ENCODE measurements around the gene SMIM36.

Gene SMIM36

GRCh38 chr17:55443904-55444303 is 67.3 kb downstream of the SMIM36 start:
- Histone ChIP-seq H3K4me1 (ENCODE audit: insufficient read depth, low read length, severe bottlenecking) (no peaks in the 10 kb centered on the region), H3K9ac (ENCODE audit: low read length) (no peak overlapping the region), H4K20me1 (ENCODE audit: insufficient read depth, low read length) (no peaks in the 10 kb centered on the region), H3F3A (ENCODE audit: insufficient read depth, low read length) (no peaks in the 10 kb centered on the region), H3K27me3 (ENCODE audit: insufficient read depth, low read length) (no peaks in the 10 kb centered on the region), H3K9me2 (ENCODE audit: low read depth, low read length) (no peaks in the 10 kb centered on the region), H3K9me3 (ENCODE audit: low read length) (no peaks in the 10 kb centered on the region), H3K4me2 (ENCODE audit: low read length) (no peak overlapping the region), H3K36me3 (ENCODE audit: insufficient read depth, low read length) (no peaks in the 10 kb centered on the region), H3K79me2 (ENCODE audit: insufficient read depth, low read length) (no peaks in the 10 kb centered on the region), H2AFZ (ENCODE audit: low read length) (no peak overlapping the region), H3K4me3 (ENCODE audit: low read depth, low read length, poor library complexity, severe bottlenecking) (no peak overlapping the region), H3K27ac (ENCODE audit: low read depth, low read length, poor library complexity, severe bottlenecking) (no peak overlapping the region)
- TF ChIP-seq EZH2 (IDR thresholded peaks at IDR 0.05; ENCODE audit: borderline replicate concordance, low read length), result no peak
- TF ChIP-seq CTCF (IDR thresholded peaks at IDR 0.05; ENCODE audit: low read length), result no peak

- no peak overlapping the region for H3K9ac ChIP-seq (ENCODE audit: low read length)
- no peaks in the 10 kb centered on the region for H3K9me2 ChIP-seq (ENCODE audit: low read depth, low read length)
- TF ChIP-seq CTCF (IDR thresholded peaks at IDR 0.05; ENCODE audit: low read length), result no peak
- TF ChIP-seq EZH2 (IDR thresholded peaks at IDR 0.05; ENCODE audit: borderline replicate concordance, low read length), result no peak
- H4K20me1 ChIP-seq (ENCODE audit: insufficient read depth, low read length), result no peaks in the 10 kb centered on the region
- no peak overlapping the region for H3K27ac ChIP-seq (ENCODE audit: low read depth, low read length, poor library complexity, severe bottlenecking)
- H3K79me2 ChIP-seq (ENCODE audit: insufficient read depth, low read length), result no peaks in the 10 kb centered on the region
- no peaks in the 10 kb centered on the region for H3F3A ChIP-seq (ENCODE audit: insufficient read depth, low read length)
- H3K4me2 ChIP-seq (ENCODE audit: low read length), result no peak overlapping the region
- no peak overlapping the region for H2AFZ ChIP-seq (ENCODE audit: low read length)
- H3K4me3 ChIP-seq (ENCODE audit: low read depth, low read length, poor library complexity, severe bottlenecking), result no peak overlapping the region
- no peaks in the 10 kb centered on the region for H3K4me1 ChIP-seq (ENCODE audit: insufficient read depth, low read length, severe bottlenecking)
- H3K36me3 ChIP-seq (ENCODE audit: insufficient read depth, low read length), result no peaks in the 10 kb centered on the region
- H3K27me3 ChIP-seq (ENCODE audit: insufficient read depth, low read length), result no peaks in the 10 kb centered on the region
- H3K9me3 ChIP-seq (ENCODE audit: low read length), result no peaks in the 10 kb centered on the region
Observed at GRCh38 chr17:55442953-55443683, 68.1 kb downstream of the SMIM36 start.

- Histone ChIP-seq H3K4me2 (ENCODE audit: low read length) (no peak overlapping the region), H2AFZ (ENCODE audit: low read length) (no peak overlapping the region), H3K9me3 (ENCODE audit: low read length) (no peaks in the 10 kb centered on the region), H3F3A (ENCODE audit: insufficient read depth, low read length) (no peaks in the 10 kb centered on the region), H3K9me2 (ENCODE audit: low read depth, low read length) (no peaks in the 10 kb centered on the region), H3K4me1 (ENCODE audit: insufficient read depth, low read length, severe bottlenecking) (peaks cover 4% of the 10 kb centered on the region), H3K9ac (ENCODE audit: low read length) (no peak overlapping the region), H3K36me3 (ENCODE audit: insufficient read depth, low read length) (no peaks in the 10 kb centered on the region), H3K4me3 (ENCODE audit: low read depth, low read length, poor library complexity, severe bottlenecking) (no peak overlapping the region), H3K27me3 (ENCODE audit: insufficient read depth, low read length) (no peaks in the 10 kb centered on the region), H3K79me2 (ENCODE audit: insufficient read depth, low read length) (no peaks in the 10 kb centered on the region), H3K27ac (ENCODE audit: low read depth, low read length, poor library complexity, severe bottlenecking) (no peak overlapping the region), H4K20me1 (ENCODE audit: insufficient read depth, low read length) (no peaks in the 10 kb centered on the region)
- TF ChIP-seq CTCF (IDR thresholded peaks at IDR 0.05; ENCODE audit: low read length), result no peak
- no peak for TF ChIP-seq EZH2 (IDR thresholded peaks at IDR 0.05; ENCODE audit: borderline replicate concordance, low read length)
Observed at GRCh38 chr17:55442462-55442861, 68.8 kb downstream of the SMIM36 start.
